ENCODE measurements around the gene SLC25A34.

The SLC25A34 gene

DNA sequence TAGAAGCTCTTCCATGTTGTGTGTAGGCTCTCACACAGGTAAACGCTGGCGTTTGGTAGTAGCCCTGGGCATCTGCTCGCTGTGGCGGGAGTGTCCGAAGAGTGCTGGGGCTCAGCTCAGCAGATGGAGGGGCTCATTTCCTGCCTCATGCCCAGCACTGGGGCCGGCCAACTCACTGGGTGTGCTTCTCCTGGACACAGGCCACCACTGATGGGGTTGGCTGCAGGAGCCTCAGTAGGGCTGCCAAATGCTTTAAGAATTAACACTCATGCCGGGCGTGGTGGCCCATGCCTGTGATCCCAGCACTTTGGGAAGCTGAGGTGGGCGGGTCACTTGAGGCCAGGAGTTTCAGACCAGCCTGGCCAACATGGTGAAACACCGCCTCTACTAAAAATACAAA, 50.5 kb downstream of the SLC25A34 start:
- DNase-seq: no peak

DNA sequence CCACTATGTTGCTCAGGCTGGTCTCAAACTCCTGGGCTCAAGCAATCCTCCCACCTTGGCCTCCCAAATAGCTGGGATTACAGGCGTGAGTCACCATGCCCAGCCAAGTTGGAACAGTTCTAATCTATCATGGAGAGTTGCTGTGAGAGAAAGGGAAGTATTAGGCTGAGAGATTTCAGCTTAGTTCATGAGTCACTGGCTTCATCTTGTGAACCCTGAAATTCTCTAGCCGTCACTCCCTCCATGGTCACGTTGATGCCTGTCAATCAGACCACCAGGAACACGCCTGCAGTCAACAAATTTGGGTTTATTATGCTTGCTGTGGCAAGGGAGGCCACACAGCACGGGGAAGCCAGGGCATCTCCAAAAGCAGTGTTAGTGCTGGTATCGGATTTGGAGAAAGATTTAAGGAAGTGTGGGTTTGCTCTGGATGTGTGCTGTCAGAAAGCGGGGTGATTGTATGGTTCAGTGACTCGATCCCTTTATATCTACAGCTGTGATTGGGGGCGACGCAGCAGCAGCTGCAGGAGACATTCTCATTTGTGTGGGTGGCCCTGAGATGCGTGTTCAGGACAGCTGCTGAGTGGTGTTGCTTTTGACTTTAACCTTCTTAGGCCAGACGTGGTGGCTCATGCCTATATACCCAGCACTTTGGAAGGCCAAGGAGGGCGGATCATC, 52.7 kb downstream of the SLC25A34 start:
- DNase-seq: no peak
